Effector memory CD4-positive, alpha-beta T cell (primary cell): Measurements from ENCODE around the gene ABCA2.
A peak's percentile ranks its signal among the peaks of the same experiment; 100 is the strongest.

Experiments
- DNase-seq, 3 donors: peaks; one replicate each; pipeline ENCODE4 v3.0.0-alpha.2; 2020
- H3K27ac ChIP-seq: 2 replicates; pipeline ENCODE4 v1.7.0; 2013; ENCODE audit warnings: mild to moderate bottlenecking, low read length, moderate library complexity; ENCODE audit not compliant: insufficient read depth, poor library complexity, severe bottlenecking
- H3K27me3 ChIP-seq: replicated peaks from 2 replicates; pipeline ENCODE4 v1.7.0; 2013; ENCODE audit warnings: mild to moderate bottlenecking, low read length; ENCODE audit not compliant: insufficient read depth, control insufficient read depth, poor library complexity, severe bottlenecking
- H3K36me3 ChIP-seq: 2 replicates; pipeline ENCODE4 v1.7.0; 2013; ENCODE audit warnings: mild to moderate bottlenecking, low read length, moderate library complexity; ENCODE audit not compliant: control insufficient read depth, insufficient read depth
- H3K4me1 ChIP-seq: 2 replicates; pipeline ENCODE4 v1.7.0; 2013; ENCODE audit warnings: low read length, mild to moderate bottlenecking; ENCODE audit not compliant: control insufficient read depth, insufficient read depth, poor library complexity, severe bottlenecking
- H3K4me3 ChIP-seq: 2 replicates; pipeline ENCODE4 v1.7.0; 2013; ENCODE audit warnings: low read length, low read depth, mild to moderate bottlenecking; ENCODE audit not compliant: insufficient read depth, poor library complexity, severe bottlenecking
- H3K9me3 ChIP-seq: 2 replicates; pipeline ENCODE4 v1.7.0; 2013; ENCODE audit warnings: mild to moderate bottlenecking, low read length, moderate library complexity; ENCODE audit not compliant: control insufficient read depth

The ABCA2 gene

GRCh38 chr9:137044502-137045177 lies 16.6 kb upstream of the ABCA2 start:
- H3K4me3 ChIP-seq = peak overlapping the region; percentile 56
- peaks cover 3% of the 10 kb centered on the region for H3K36me3 ChIP-seq
- H3K9me3 ChIP-seq = no peaks in the 10 kb centered on the region
- peaks cover 38% of the 10 kb centered on the region for H3K27me3 ChIP-seq
- no peak for DNase-seq
- H3K27ac ChIP-seq = no peak overlapping the region
- peaks cover 23% of the 10 kb centered on the region for H3K4me1 ChIP-seq

GRCh38 chr9:137044037-137044436 lies 16.0 kb upstream of the ABCA2 start:
- Histone ChIP-seq H3K4me3 (peak overlapping the region; percentile 25), H3K27me3 (peaks cover 32% of the 10 kb centered on the region), H3K9me3 (no peaks in the 10 kb centered on the region), H3K4me1 (peaks cover 23% of the 10 kb centered on the region), H3K27ac (no peak overlapping the region), H3K36me3 (peaks cover 9% of the 10 kb centered on the region)
- no peak for DNase-seq

GRCh38 chr9:137042751-137043727 lies 15.0 kb upstream of the ABCA2 start:
- peaks cover 25% of the 10 kb centered on the region for H3K27me3 ChIP-seq
- no peaks in the 10 kb centered on the region for H3K9me3 ChIP-seq
- H3K4me1 ChIP-seq = peaks cover 23% of the 10 kb centered on the region
- H3K36me3 ChIP-seq = peaks cover 14% of the 10 kb centered on the region
- no peak overlapping the region for H3K27ac ChIP-seq
- DNase-seq = no peak
- H3K4me3 ChIP-seq = no peak overlapping the region

- H3K27me3 ChIP-seq = peaks cover 8% of the 10 kb centered on the region
- no peaks in the 10 kb centered on the region for H3K9me3 ChIP-seq
- peaks cover 20% of the 10 kb centered on the region for H3K4me1 ChIP-seq
- no peak overlapping the region for H3K27ac ChIP-seq
- DNase-seq = no peak
- peaks cover 14% of the 10 kb centered on the region for H3K36me3 ChIP-seq
- no peak overlapping the region for H3K4me3 ChIP-seq
These were observed 13.1 kb upstream of the ABCA2 start for GRCh38 chr9:137041124-137041523.

GRCh38 chr9:137040568-137040967 lies 12.5 kb upstream of the ABCA2 start:
- Histone ChIP-seq H3K4me1 (peaks cover 19% of the 10 kb centered on the region), H3K27me3 (peaks cover 5% of the 10 kb centered on the region), H3K9me3 (no peaks in the 10 kb centered on the region), H3K36me3 (peaks cover 14% of the 10 kb centered on the region), H3K4me3 (no peak overlapping the region), H3K27ac (no peak overlapping the region)
- no peak for DNase-seq

GRCh38 chr9:137039611-137040366 lies 11.8 kb upstream of the ABCA2 start:
- Histone ChIP-seq H3K36me3 (peaks cover 14% of the 10 kb centered on the region), H3K9me3 (no peaks in the 10 kb centered on the region), H3K4me3 (no peak overlapping the region), H3K27me3 (no peaks in the 10 kb centered on the region), H3K4me1 (peaks cover 19% of the 10 kb centered on the region), H3K27ac (no peak overlapping the region)
- no peak for DNase-seq

- Histone ChIP-seq H3K4me3 (no peak overlapping the region), H3K36me3 (peaks cover 14% of the 10 kb centered on the region), H3K9me3 (no peaks in the 10 kb centered on the region), H3K27ac (no peak overlapping the region), H3K4me1 (peaks cover 17% of the 10 kb centered on the region), H3K27me3 (no peaks in the 10 kb centered on the region)
- DNase-seq = no peak
These were observed 10.9 kb upstream of the ABCA2 start for GRCh38 chr9:137038916-137039315.

GRCh38 chr9:137037483-137037882 lies 9.4 kb upstream of the ABCA2 start:
- Histone ChIP-seq H3K27ac (no peak overlapping the region), H3K9me3 (no peaks in the 10 kb centered on the region), H3K4me1 (peaks cover 19% of the 10 kb centered on the region), H3K27me3 (no peaks in the 10 kb centered on the region), H3K4me3 (no peak overlapping the region), H3K36me3 (peaks cover 14% of the 10 kb centered on the region)
- no peak for DNase-seq

- Histone ChIP-seq H3K9me3 (no peaks in the 10 kb centered on the region), H3K4me1 (peaks cover 23% of the 10 kb centered on the region), H3K36me3 (peaks cover 14% of the 10 kb centered on the region), H3K4me3 (no peak overlapping the region), H3K27ac (no peak overlapping the region), H3K27me3 (no peaks in the 10 kb centered on the region)
- no peak for DNase-seq
These were observed 9.0 kb upstream of the ABCA2 start for GRCh38 chr9:137037035-137037434.
